ENCODE data around the gene CHN1.

DNA sequence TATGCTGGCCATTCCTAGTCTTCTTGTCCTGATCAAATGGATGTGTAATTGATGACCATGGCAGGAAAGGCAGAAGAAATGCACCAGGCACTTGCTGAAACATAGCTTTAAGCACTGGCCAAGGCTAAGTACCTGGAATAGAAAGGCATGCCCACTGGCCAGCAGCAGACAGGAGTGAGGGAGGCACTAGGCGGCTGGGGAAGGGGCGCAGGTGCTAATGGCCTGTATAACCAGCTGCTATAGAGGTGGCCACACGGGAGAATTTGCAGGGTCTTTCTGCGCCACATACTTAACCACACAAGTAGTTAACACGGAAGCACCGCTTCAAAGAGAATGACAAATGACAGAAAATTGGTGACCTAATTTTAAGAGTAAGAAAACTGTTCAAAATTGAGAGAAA, 174.6 kb downstream of the CHN1 start:
- TF ChIP-seq, protein P1, sequence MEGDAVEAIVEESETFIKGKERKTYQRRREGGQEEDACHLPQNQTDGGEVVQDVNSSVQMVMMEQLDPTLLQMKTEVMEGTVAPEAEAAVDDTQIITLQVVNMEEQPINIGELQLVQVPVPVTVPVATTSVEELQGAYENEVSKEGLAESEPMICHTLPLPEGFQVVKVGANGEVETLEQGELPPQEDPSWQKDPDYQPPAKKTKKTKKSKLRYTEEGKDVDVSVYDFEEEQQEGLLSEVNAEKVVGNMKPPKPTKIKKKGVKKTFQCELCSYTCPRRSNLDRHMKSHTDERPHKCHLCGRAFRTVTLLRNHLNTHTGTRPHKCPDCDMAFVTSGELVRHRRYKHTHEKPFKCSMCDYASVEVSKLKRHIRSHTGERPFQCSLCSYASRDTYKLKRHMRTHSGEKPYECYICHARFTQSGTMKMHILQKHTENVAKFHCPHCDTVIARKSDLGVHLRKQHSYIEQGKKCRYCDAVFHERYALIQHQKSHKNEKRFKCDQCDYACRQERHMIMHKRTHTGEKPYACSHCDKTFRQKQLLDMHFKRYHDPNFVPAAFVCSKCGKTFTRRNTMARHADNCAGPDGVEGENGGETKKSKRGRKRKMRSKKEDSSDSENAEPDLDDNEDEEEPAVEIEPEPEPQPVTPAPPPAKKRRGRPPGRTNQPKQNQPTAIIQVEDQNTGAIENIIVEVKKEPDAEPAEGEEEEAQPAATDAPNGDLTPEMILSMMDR (IDR thresholded peaks at IDR 0.05) = no peak
- TF ChIP-seq POLR2A (IDR thresholded peaks at IDR 0.05) = no peak
